IMR-90 (cell line): Measurements from ENCODE around the gene HGD. TPM values are rescaled to one million over a fixed set of nuclear protein-coding genes. Genes with fewer than 3 reads are reported as not detected.

Source experiments
- ATAC-seq: fragments of 200-7000 bp; cut with Tn5 transposase; 2 replicates; pipeline ENCODE4 v1.9.1; 2020; ENCODE audit warnings: low read depth, mild to moderate bottlenecking, moderate library complexity
- BruUV-seq: library from RNA; stranded (reverse); fragments of 400-500 nt; replicated peaks from 2 replicates; lab custom pipeline; 2021; lab: Mats Ljungman, UMichigan
- CTCF ChIA-PET: fragments of 300-600 bp; formaldehyde crosslinking; extraction: SDS; loops from one replicate; lab custom pipeline; 2021; ENCODE audit warnings: antibody characterized with exemption; lab: Yijun Ruan, JAX
- POLR2A ChIA-PET: fragments of 300-600 bp; sonication (Branson Sonifier 250); formaldehyde crosslinking; loops from one replicate; lab custom pipeline; 2022; ENCODE audit warnings: antibody characterized with exemption; ENCODE audit not compliant: unreplicated experiment; lab: Charles Lee
- DNase-seq: peaks from one replicate; pipeline ENCODE4 v3.0.0; 2013
- H2AFZ ChIP-seq: replicated peaks from 2 replicates; pipeline ENCODE3; 2013; ENCODE audit warnings: low read length, mild to moderate bottlenecking; ENCODE audit not compliant: poor library complexity
- H2AK5ac ChIP-seq: 2 replicates; pipeline ENCODE4 v1.6.1; 2013; ENCODE audit warnings: low read depth, low read length, inconsistent platforms
- H2AK9ac ChIP-seq: replicated peaks from 2 replicates; pipeline ENCODE3; 2013; ENCODE audit warnings: mild to moderate bottlenecking, low read depth, low read length, moderate library complexity; ENCODE audit not compliant: poor library complexity
- H2BK120ac ChIP-seq: 2 replicates; pipeline ENCODE4 v1.6.1; 2013; ENCODE audit warnings: low read depth, low read length, inconsistent platforms
- H2BK15ac ChIP-seq: 3 replicates; pipeline ENCODE4 v1.6.1; 2013; ENCODE audit warnings: low read depth, low read length, inconsistent platforms
- H2BK20ac ChIP-seq: 2 replicates; pipeline ENCODE4 v1.6.1; 2013; ENCODE audit warnings: low read depth, mild to moderate bottlenecking, inconsistent platforms, low read length, moderate library complexity
- H2BK5ac ChIP-seq: 2 replicates; pipeline ENCODE4 v1.6.1; 2013; ENCODE audit warnings: mild to moderate bottlenecking, low read depth, low read length, inconsistent platforms; ENCODE audit not compliant: poor library complexity, severe bottlenecking
- H3K14ac ChIP-seq: replicated peaks from 2 replicates; pipeline ENCODE4 v1.6.1; 2013; ENCODE audit warnings: low read depth, low read length, inconsistent platforms
- H3K18ac ChIP-seq: 2 replicates; pipeline ENCODE4 v1.6.1; 2013; ENCODE audit warnings: low read depth, low read length, control low read depth
- H3K23ac ChIP-seq: 2 replicates; pipeline ENCODE4 v1.6.1; 2013; ENCODE audit warnings: low read depth, low read length, inconsistent platforms
- H3K27ac ChIP-seq: 2 replicates; pipeline ENCODE4 v1.5.1; 2013; ENCODE audit warnings: mild to moderate bottlenecking, control low read depth, low read length; ENCODE audit not compliant: insufficient read depth
- H3K27me3 ChIP-seq: 2 replicates; pipeline ENCODE4 v1.6.1; 2013; ENCODE audit warnings: low read length; ENCODE audit not compliant: control insufficient read depth, insufficient read depth
- H3K36me3 ChIP-seq: 2 replicates; pipeline ENCODE4 v1.6.1; 2013; ENCODE audit warnings: low read length, mixed read lengths; ENCODE audit not compliant: control insufficient read depth, insufficient read depth
- H3K4ac ChIP-seq: 2 replicates; pipeline ENCODE4 v1.6.1; 2013; ENCODE audit warnings: low read depth, low read length, inconsistent platforms
- H3K4me1 ChIP-seq: 2 replicates; pipeline ENCODE4 v1.6.1; 2013; ENCODE audit warnings: low read length, mixed read lengths; ENCODE audit not compliant: control insufficient read depth, insufficient read depth
- H3K4me2 ChIP-seq: 2 replicates; pipeline ENCODE4 v1.6.1; 2013; ENCODE audit warnings: low read depth, mild to moderate bottlenecking, control low read depth, low read length, moderate library complexity
- H3K4me3 ChIP-seq: 2 replicates; pipeline ENCODE4 v1.5.1; 2013; ENCODE audit warnings: low read depth, mild to moderate bottlenecking, control low read depth, low read length, moderate library complexity; ENCODE audit not compliant: insufficient read depth
- H3K56ac ChIP-seq: 2 replicates; pipeline ENCODE4 v1.6.1; 2013; ENCODE audit warnings: low read length, inconsistent platforms; ENCODE audit not compliant: insufficient read depth; ENCODE audit errors: extremely low read depth
- H3K79me1 ChIP-seq, 2 experiments: 2 replicates each; pipeline ENCODE4 v1.6.1; 2013; ENCODE audit warnings: low read length in 2 of 2, inconsistent platforms in 1 of 2, low read depth in 1 of 2
- H3K9ac ChIP-seq: 2 replicates; pipeline ENCODE4 v1.6.1; 2013; ENCODE audit warnings: low read depth, low read length, control low read depth
- H3K9me1 ChIP-seq: 2 replicates; pipeline ENCODE4 v1.6.1; 2013; ENCODE audit warnings: low read length, inconsistent platforms; ENCODE audit not compliant: insufficient read depth
- H3K9me3 ChIP-seq: 2 replicates; pipeline ENCODE4 v1.6.1; 2013; ENCODE audit warnings: low read length; ENCODE audit not compliant: control insufficient read depth, insufficient read depth
- H4K20me1 ChIP-seq: 2 replicates; pipeline ENCODE4 v1.6.1; 2013; ENCODE audit warnings: low read length, inconsistent platforms; ENCODE audit not compliant: insufficient read depth
- H4K5ac ChIP-seq: 2 replicates; pipeline ENCODE4 v1.6.1; 2013; ENCODE audit warnings: mild to moderate bottlenecking, low read depth, low read length, control low read depth
- H4K8ac ChIP-seq, 2 experiments: 2 replicates each; pipeline ENCODE4 v1.6.1; 2013; ENCODE audit warnings: low read depth in 2 of 2, low read length in 2 of 2, control low read depth in 1 of 2, inconsistent platforms in 1 of 2
- H4K91ac ChIP-seq: 2 replicates; pipeline ENCODE4 v1.6.1; 2013; ENCODE audit warnings: low read depth, low read length, inconsistent platforms; ENCODE audit not compliant: insufficient read depth
- BHLHE40 ChIP-seq: fragments of 150-350 bp; IDR thresholded peaks from 2 replicates; pipeline ENCODE4 v1.6.1; 2016; ENCODE audit warnings: mild to moderate bottlenecking, low read depth, low read length
- CEBPB ChIP-seq: IDR thresholded peaks from 2 replicates; pipeline ENCODE4 v1.6.1; 2012; ENCODE audit warnings: low read depth, low read length, improper control_type of control experiment
- CHD1 ChIP-seq: IDR thresholded peaks from 2 replicates; pipeline ENCODE4 v1.6.1; 2012; ENCODE audit warnings: low read depth, low read length, improper control_type of control experiment
- CTCF ChIP-seq: conservative IDR thresholded peaks from 2 replicates; pipeline ENCODE4 v1.5.1; 2012; ENCODE audit warnings: mild to moderate bottlenecking, low read depth, low read length, improper control_type of control experiment
- ELK1 ChIP-seq: fragments of 150-350 bp; IDR thresholded peaks from 2 replicates; pipeline ENCODE4 v1.6.1; 2016; ENCODE audit warnings: low read depth, mild to moderate bottlenecking, low read length, moderate library complexity, borderline replicate concordance
- FOS ChIP-seq: fragments of 150-350 bp; IDR thresholded peaks from 2 replicates; pipeline ENCODE4 v1.6.1; 2016; ENCODE audit warnings: low read depth, low read length
- MAFK ChIP-seq: IDR thresholded peaks from 2 replicates; pipeline ENCODE4 v1.6.1; 2012; ENCODE audit warnings: low read depth, low read length, improper control_type of control experiment
- MAZ ChIP-seq: IDR thresholded peaks from 2 replicates; pipeline ENCODE4 v1.6.1; 2012; ENCODE audit warnings: low read depth, mild to moderate bottlenecking, low read length, improper control_type of control experiment, moderate library complexity, borderline replicate concordance
- MXI1 ChIP-seq: IDR thresholded peaks from 2 replicates; pipeline ENCODE4 v1.6.1; 2012; ENCODE audit warnings: low read depth, mild to moderate bottlenecking, low read length, moderate library complexity, borderline replicate concordance
- NFE2L2 ChIP-seq: fragments of 150-350 bp; IDR thresholded peaks from 2 replicates; pipeline ENCODE4 v1.6.1; 2016; ENCODE audit warnings: low read depth, mild to moderate bottlenecking, low read length
- POLR2A ChIP-seq: IDR thresholded peaks from 2 replicates; pipeline ENCODE4 v1.6.1; 2012; ENCODE audit warnings: mild to moderate bottlenecking, low read depth, low read length
- RAD21 ChIP-seq: IDR thresholded peaks from 2 replicates; pipeline ENCODE4 v1.6.1; 2012; ENCODE audit warnings: low read length, improper control_type of control experiment
- RCOR1 ChIP-seq: IDR thresholded peaks from 2 replicates; pipeline ENCODE4 v1.6.1; 2012; ENCODE audit warnings: mild to moderate bottlenecking, low read length, improper control_type of control experiment; ENCODE audit not compliant: insufficient replicate concordance
- RFX5 ChIP-seq: IDR thresholded peaks from 2 replicates; pipeline ENCODE4 v1.8.0; 2012; ENCODE audit warnings: low read depth, mild to moderate bottlenecking, low read length, moderate library complexity
- SMC3 ChIP-seq: fragments of 150-350 bp; IDR thresholded peaks from 2 replicates; pipeline ENCODE4 v1.6.1; 2016; ENCODE audit warnings: low read depth, mild to moderate bottlenecking, antibody characterized with exemption, low read length, moderate library complexity
- USF2 ChIP-seq: fragments of 150-350 bp; IDR thresholded peaks from 2 replicates; pipeline ENCODE4 v1.6.1; 2017; ENCODE audit warnings: mild to moderate bottlenecking, antibody characterized with exemption, low read length, low read depth
- WGBS, 2 experiments: methylation state at CpG; one replicate each; pipeline versions ENCODE4 v1.1.5 to v1.1.7; 2013; ENCODE audit warnings: missing lambda C conversion rate in 2 of 2; ENCODE audit not compliant: insufficient read length in 1 of 2; ENCODE audit errors: extremely low coverage in 2 of 2; 5-methylcytosine and 5-hydroxymethylcytosine counted together
- dilution Hi-C: fragments of 300-500 bp; cut with HindIII; formaldehyde crosslinking; loops from one replicate; pipeline ENCODE4 v1.14.3; 2018; ENCODE audit warnings: low sequenced_read_pairs; ENCODE audit not compliant: unreplicated experiment
- in situ Hi-C: fragments of 300-500 bp; cut with MboI; formaldehyde crosslinking; loops from 3 replicates; pipeline ENCODE4 v1.14.3; 2019; ENCODE audit warnings: low sequenced_read_pairs, inconsistent platforms, mixed read lengths
- intact Hi-C: fragments of 100-400 bp; cut with micrococcal nuclease; formaldehyde crosslinking; loops from 2 replicates; pipeline ENCODE4 v1.10.0; 2022
- polyA plus RNA-seq, 3 experiments: library from polyadenylated mRNA; depleted of rRNA; stranded (reverse); fragments of >200 nt; gene quantifications; 2 replicates each; pipeline ENCODE4 v1.2.3, GENCODE V29; 2012; ENCODE audit warnings: low replicate concordance in 1 of 3
- total RNA-seq: library from RNA; depleted of rRNA; stranded (reverse); fragments of >200 nt; gene quantifications from 2 replicates; pipeline ENCODE4 v1.2.3, GENCODE V29; 2012

HGD gene
- total and polyA plus RNA-seq, 2 of the 4 experiments (the other 2 are of a cell fraction), result 0.14 TPM; not detected in 1

- in situ Hi-C loops, result no loop called here
- H3K9me1 ChIP-seq, result peaks cover 6% of the 10 kb centered on the region; the same call in 1 of the 2 replicates
- TF ChIP-seq RFX5 (no peak), CEBPB (no peak), POLR2A (no peak), MXI1 (no peak), NFE2L2 (no peak), CHD1 (no peak), RAD21 (no peak), ELK1 (no peak), USF2 (no peak), SMC3 (no peak), RCOR1 (no peak), MAFK (no peak), FOS (no peak), BHLHE40 (no peak), CTCF (no peak), MAZ (no peak)
- intact Hi-C loops, result no loop called here
- peaks cover 16% of the 10 kb centered on the region for H3K36me3 ChIP-seq
- no peaks in the 10 kb centered on the region for H3K4me1 ChIP-seq
- no peak overlapping the region for H2BK120ac ChIP-seq
- POLR2A ChIA-PET, result no interaction called here
- BruUV-seq, result no TSS peak
- ATAC-seq (no peak), DNase-seq (no peak)
- H3K56ac ChIP-seq, result no peak overlapping the region
- no peak overlapping the region for H2BK20ac ChIP-seq
- H2AK5ac ChIP-seq, result no peak overlapping the region
- no peak overlapping the region for H3K27ac ChIP-seq
- H3K9me3 ChIP-seq, result no peaks in the 10 kb centered on the region
- CTCF ChIA-PET, result interaction anchor here (1.2 kb wide), 1 partner anchor 35 kb away, joined by 3 read pairs; no protein-coding TSS in a partner anchor
- dilution Hi-C loops, result no loop called here
- no peak overlapping the region for H4K8ac ChIP-seq
- peaks cover 7 to 17% of the 10 kb centered on the region in 2 experiments for H3K79me1 ChIP-seq
- peaks cover 3% of the 10 kb centered on the region; the same call in 1 of the 2 replicates for H4K20me1 ChIP-seq
- H3K27me3 ChIP-seq, result no peaks in the 10 kb centered on the region
- no peak overlapping the region for H3K4me2 ChIP-seq
- no peak overlapping the region for H4K5ac ChIP-seq
- H2AFZ ChIP-seq, result no peak overlapping the region
- no peak overlapping the region for H3K4me3 ChIP-seq
- H2BK5ac ChIP-seq, result no peak overlapping the region
- no peak overlapping the region for H3K23ac ChIP-seq
- H2AK9ac ChIP-seq, result no peak overlapping the region
- H3K14ac ChIP-seq, result no peak overlapping the region
- H3K9ac ChIP-seq, result no peak overlapping the region
- no peak overlapping the region for H3K18ac ChIP-seq
- no peak overlapping the region for H3K4ac ChIP-seq
- H2BK15ac ChIP-seq, result no peak overlapping the region
- H4K91ac ChIP-seq, result no peak overlapping the region
- WGBS, 2 experiments, result no CpG with 5 or more reads among the region's 2 CpGs
Measured at GRCh38 chr3:120602682-120603081, 79.4 kb downstream of the HGD start.
